Endothelial cell of umbilical vein (primary cell): ENCODE data around the gene SPSB2.
"Not testable (repeated sequence)": the region's sequence is repeated elsewhere in the genome, so short reads cannot be mapped to it uniquely, and the experiment has no call there.

Source experiments
- EZH2 ChIP-seq: IDR thresholded peaks from 2 replicates; pipeline ENCODE4 v1.6.1; 2012; ENCODE audit warnings: borderline replicate concordance, low read depth, mild to moderate bottlenecking, moderate library complexity, low read length, inconsistent platforms; ENCODE audit not compliant: severe bottlenecking
- MYC ChIP-seq: IDR thresholded peaks from one replicate; pipeline ENCODE4 v1.6.1; 2011; ENCODE audit warnings: mild to moderate bottlenecking, low read depth, low read length
- TF ChIP-seq, protein P1 (sequence below), 2 donors: IDR thresholded peaks; 1 replicate in 1 of 2; 2 replicates in 1 of 2; pipeline ENCODE4 v1.5.1; 2011; ENCODE audit warnings: low read length in 2 of 2, mild to moderate bottlenecking in 2 of 2, moderate library complexity in 2 of 2, control low read depth in 1 of 2, inconsistent platforms in 1 of 2, low read depth in 1 of 2; ENCODE audit not compliant: insufficient read depth in 1 of 2; ENCODE audit errors: extremely low read depth in 1 of 2
- TF ChIP-seq, protein P2 (sequence below): IDR thresholded peaks from 2 replicates; pipeline ENCODE4 v1.6.1; 2011; ENCODE audit not compliant: insufficient read depth, insufficient read length

DNA sequence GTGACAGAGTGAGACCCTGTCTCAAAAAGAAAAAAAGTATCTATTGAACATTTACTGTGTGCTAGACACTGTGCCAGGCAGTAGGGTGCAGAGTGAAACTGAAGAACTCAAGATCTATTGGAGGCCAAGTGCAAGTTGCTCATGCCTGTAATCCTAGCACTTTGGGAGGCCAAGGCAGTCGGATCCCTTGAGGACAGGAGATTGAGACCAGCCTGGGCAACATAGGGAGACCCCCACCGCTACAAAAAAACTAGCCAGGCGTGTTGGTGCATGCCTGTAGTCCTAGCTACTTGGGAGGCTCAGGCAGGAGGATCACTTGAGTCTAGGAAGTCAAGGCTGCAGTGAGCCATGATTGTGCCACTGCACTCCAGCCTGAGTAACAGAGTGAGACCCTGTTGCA lies 19.6 kb upstream of the SPSB2 start:
- TF ChIP-seq, protein P1, sequence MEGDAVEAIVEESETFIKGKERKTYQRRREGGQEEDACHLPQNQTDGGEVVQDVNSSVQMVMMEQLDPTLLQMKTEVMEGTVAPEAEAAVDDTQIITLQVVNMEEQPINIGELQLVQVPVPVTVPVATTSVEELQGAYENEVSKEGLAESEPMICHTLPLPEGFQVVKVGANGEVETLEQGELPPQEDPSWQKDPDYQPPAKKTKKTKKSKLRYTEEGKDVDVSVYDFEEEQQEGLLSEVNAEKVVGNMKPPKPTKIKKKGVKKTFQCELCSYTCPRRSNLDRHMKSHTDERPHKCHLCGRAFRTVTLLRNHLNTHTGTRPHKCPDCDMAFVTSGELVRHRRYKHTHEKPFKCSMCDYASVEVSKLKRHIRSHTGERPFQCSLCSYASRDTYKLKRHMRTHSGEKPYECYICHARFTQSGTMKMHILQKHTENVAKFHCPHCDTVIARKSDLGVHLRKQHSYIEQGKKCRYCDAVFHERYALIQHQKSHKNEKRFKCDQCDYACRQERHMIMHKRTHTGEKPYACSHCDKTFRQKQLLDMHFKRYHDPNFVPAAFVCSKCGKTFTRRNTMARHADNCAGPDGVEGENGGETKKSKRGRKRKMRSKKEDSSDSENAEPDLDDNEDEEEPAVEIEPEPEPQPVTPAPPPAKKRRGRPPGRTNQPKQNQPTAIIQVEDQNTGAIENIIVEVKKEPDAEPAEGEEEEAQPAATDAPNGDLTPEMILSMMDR (IDR thresholded peaks at IDR 0.05; ENCODE audit: extremely low read depth in 1 of 2, insufficient read depth in 1 of 2, low read depth in 1 of 2, low read length in 2 of 2): not testable (repeated sequence)
- TF ChIP-seq, protein P2, sequence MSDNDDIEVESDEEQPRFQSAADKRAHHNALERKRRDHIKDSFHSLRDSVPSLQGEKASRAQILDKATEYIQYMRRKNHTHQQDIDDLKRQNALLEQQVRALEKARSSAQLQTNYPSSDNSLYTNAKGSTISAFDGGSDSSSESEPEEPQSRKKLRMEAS: not testable (repeated sequence)
- not testable (repeated sequence) for TF ChIP-seq MYC, EZH2
